ENCODE results near the gene TTC17. TPM values are rescaled to one million over a fixed set of nuclear protein-coding genes. Genes with fewer than 3 reads are reported as not detected.
"Not testable (repeated sequence)": the region's sequence is repeated elsewhere in the genome, so short reads cannot be mapped to it uniquely, and the experiment has no call there.

TTC17 gene
- total RNA-seq, 2 experiments from 2014 or later, result 71.3 to 84.2 TPM

- no peaks in the 10 kb centered on the region for H3K79me2 ChIP-seq (ENCODE audit: insufficient read depth, low read depth, low read length)
- intact Hi-C loops (cut with micrococcal nuclease; ENCODE audit: unreplicated experiment), result no loop called here
- H3K4me2 ChIP-seq (ENCODE audit: low read length), result no peak overlapping the region
- no peaks in the 10 kb centered on the region for H4K20me1 ChIP-seq (ENCODE audit: insufficient read depth, low read length)
- ChIA-PET POLR2A (interaction anchor here (1.0 kb wide), 1 partner anchor 17 kb away, joined by 4 read pairs; no protein-coding TSS in a partner anchor), CTCF (ENCODE audit: unreplicated experiment) (no interaction called here)
- H3K27ac ChIP-seq (ENCODE audit: low read depth, low read length, poor library complexity, severe bottlenecking), result no peak overlapping the region
- H2AFZ ChIP-seq (ENCODE audit: low read length), result no peak overlapping the region
- H3K36me3 ChIP-seq (ENCODE audit: insufficient read depth, low read length), result peaks cover 78% of the 10 kb centered on the region
- no peaks in the 10 kb centered on the region for H3K4me1 ChIP-seq (ENCODE audit: insufficient read depth, low read length, poor library complexity, severe bottlenecking)
- H3K9me2 ChIP-seq (ENCODE audit: insufficient read depth, low read length), result no peaks in the 10 kb centered on the region
- no peak for DNase-seq (ENCODE audit: low spot score)
- no peak overlapping the region for H3K4me3 ChIP-seq (ENCODE audit: low read depth, low read length, poor library complexity, severe bottlenecking)
- BruUV-seq (replicated peaks), result no TSS peak
- TF ChIP-seq CTCF (conservative IDR thresholded peaks at IDR 0.05; ENCODE audit: low read length) (no peak), EZH2phosphoT487 (IDR thresholded peaks at IDR 0.05; ENCODE audit: borderline replicate concordance, low read depth, low read length) (no peak)
- H3K9me3 ChIP-seq (ENCODE audit: low read length), result no peaks in the 10 kb centered on the region
Observed at GRCh38 chr11:43459246-43459645, 100.5 kb downstream of the TTC17 start.

GRCh38 chr11:43462359-43462758 is 103.6 kb downstream of the TTC17 start:
- BruUV-seq (replicated peaks), result no TSS peak

GRCh38 chr11:43467958-43468357 is 109.2 kb downstream of the TTC17 start:
- POLR2A ChIA-PET, result interaction anchor here (0.8 to 1.1 kb wide), 2 partner anchors 183 to 370 kb away, joined by 3 read pairs; no protein-coding TSS in a partner anchor
- Histone ChIP-seq H3K4me3 (ENCODE audit: low read depth, low read length, poor library complexity, severe bottlenecking) (no peak overlapping the region), H3K27ac (ENCODE audit: low read depth, low read length, poor library complexity, severe bottlenecking) (no peak overlapping the region), H2AFZ (ENCODE audit: low read length) (no peak overlapping the region), H3K79me2 (ENCODE audit: insufficient read depth, low read depth, low read length) (no peaks in the 10 kb centered on the region), H3K4me2 (ENCODE audit: low read length) (no peak overlapping the region), H3K9me3 (ENCODE audit: low read length) (peaks cover 10% of the 10 kb centered on the region), H3K36me3 (ENCODE audit: insufficient read depth, low read length) (peaks cover 57% of the 10 kb centered on the region), H4K20me1 (ENCODE audit: insufficient read depth, low read length) (no peaks in the 10 kb centered on the region), H3K4me1 (ENCODE audit: insufficient read depth, low read length, poor library complexity, severe bottlenecking) (no peaks in the 10 kb centered on the region), H3K9me2 (ENCODE audit: insufficient read depth, low read length) (no peaks in the 10 kb centered on the region)
- intact Hi-C loops (cut with micrococcal nuclease; ENCODE audit: unreplicated experiment), result no loop called here
- CTCF ChIA-PET (ENCODE audit: unreplicated experiment), result no interaction called here
- TF ChIP-seq EZH2phosphoT487 (IDR thresholded peaks at IDR 0.05; ENCODE audit: borderline replicate concordance, low read depth, low read length) (no peak), CTCF (conservative IDR thresholded peaks at IDR 0.05; ENCODE audit: low read length) (no peak)
- no peak for DNase-seq (ENCODE audit: low spot score)
- BruUV-seq (replicated peaks), result no TSS peak

More at GRCh38 chr11:43462359-43462758, 103.6 kb downstream of the TTC17 start:
- ChIA-PET POLR2A (no interaction called here), CTCF (ENCODE audit: unreplicated experiment) (no interaction called here)
- Histone ChIP-seq H2AFZ (ENCODE audit: low read length) (no peak overlapping the region), H3K9me3 (ENCODE audit: low read length) (peaks cover 5% of the 10 kb centered on the region), H3K79me2 (ENCODE audit: insufficient read depth, low read depth, low read length) (no peaks in the 10 kb centered on the region), H3K27ac (ENCODE audit: low read depth, low read length, poor library complexity, severe bottlenecking) (no peak overlapping the region), H3K4me1 (ENCODE audit: insufficient read depth, low read length, poor library complexity, severe bottlenecking) (no peaks in the 10 kb centered on the region), H3K4me2 (ENCODE audit: low read length) (no peak overlapping the region), H4K20me1 (ENCODE audit: insufficient read depth, low read length) (no peaks in the 10 kb centered on the region), H3K4me3 (ENCODE audit: low read depth, low read length, poor library complexity, severe bottlenecking) (no peak overlapping the region), H3K9me2 (ENCODE audit: insufficient read depth, low read length) (no peaks in the 10 kb centered on the region), H3K36me3 (ENCODE audit: insufficient read depth, low read length) (peaks cover 93% of the 10 kb centered on the region)
- intact Hi-C loops (cut with micrococcal nuclease; ENCODE audit: unreplicated experiment), result no loop called here
- no peak for TF ChIP-seq EZH2phosphoT487 (IDR thresholded peaks at IDR 0.05; ENCODE audit: borderline replicate concordance, low read depth, low read length)
- DNase-seq (ENCODE audit: low spot score), result no peak

GRCh38 chr11:43477491-43477890 is 118.8 kb downstream of the TTC17 start:
- H3K9me2 ChIP-seq (ENCODE audit: insufficient read depth, low read length); POLR2A ChIA-PET; DNase-seq (ENCODE audit: low spot score); H3K4me2 ChIP-seq (ENCODE audit: low read length); H2AFZ ChIP-seq (ENCODE audit: low read length); H3K4me3 ChIP-seq (ENCODE audit: low read depth, low read length, poor library complexity, severe bottlenecking); BruUV-seq (replicated peaks); intact Hi-C loops (cut with micrococcal nuclease; ENCODE audit: unreplicated experiment); H3K79me2 ChIP-seq (ENCODE audit: insufficient read depth, low read depth, low read length); H4K20me1 ChIP-seq (ENCODE audit: insufficient read depth, low read length); H3K4me1 ChIP-seq (ENCODE audit: insufficient read depth, low read length, poor library complexity, severe bottlenecking); H3K9me3 ChIP-seq (ENCODE audit: low read length); CTCF ChIA-PET (ENCODE audit: unreplicated experiment); H3K27ac ChIP-seq (ENCODE audit: low read depth, low read length, poor library complexity, severe bottlenecking): not testable (repeated sequence)
- peaks cover 29% of the 10 kb centered on the region for H3K36me3 ChIP-seq (ENCODE audit: insufficient read depth, low read length)

Measured in OCI-LY7 (cell line).